HG02642 (cell line): ENCODE data around the gene PPP1R36.
"Not testable (repeated sequence)": the region's sequence is repeated elsewhere in the genome, so short reads cannot be mapped to it uniquely, and the experiment has no call there.

Experiments used
- ATAC-seq: cut with Tn5 transposase; IDR thresholded peaks from one replicate; pipeline ENCODE4 v1.9.1; 2021; ENCODE audit warnings: mild to moderate bottlenecking; ENCODE audit not compliant: unreplicated experiment, poor library complexity

Gene PPP1R36

DNA sequence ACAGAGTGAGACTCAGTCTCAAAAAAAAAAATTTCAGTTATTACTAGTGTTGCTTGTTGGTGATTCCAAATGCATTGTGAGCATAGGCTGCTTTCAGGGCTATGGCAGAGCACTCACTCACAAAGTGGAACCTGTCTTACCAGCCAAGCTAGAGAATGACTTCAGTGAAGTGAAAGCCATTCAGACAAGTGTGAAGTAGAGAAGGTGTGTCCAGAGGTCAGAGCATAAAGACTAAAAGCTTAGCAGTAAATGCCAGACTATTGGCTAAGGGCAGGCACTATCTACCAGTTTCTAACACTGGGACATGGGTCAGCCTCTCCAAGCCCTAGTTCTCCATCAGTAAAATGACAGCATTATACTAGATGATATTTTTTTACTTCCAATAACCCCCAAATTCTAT, 12.7 kb downstream of the PPP1R36 start:
- no peak for ATAC-seq

GRCh38 chr14:64563696-64564095, 13.9 kb downstream of the PPP1R36 start:
- ATAC-seq = no peak

- no peak for ATAC-seq
Measured at GRCh38 chr14:64566651-64567122, 16.9 kb downstream of the PPP1R36 start.

DNA sequence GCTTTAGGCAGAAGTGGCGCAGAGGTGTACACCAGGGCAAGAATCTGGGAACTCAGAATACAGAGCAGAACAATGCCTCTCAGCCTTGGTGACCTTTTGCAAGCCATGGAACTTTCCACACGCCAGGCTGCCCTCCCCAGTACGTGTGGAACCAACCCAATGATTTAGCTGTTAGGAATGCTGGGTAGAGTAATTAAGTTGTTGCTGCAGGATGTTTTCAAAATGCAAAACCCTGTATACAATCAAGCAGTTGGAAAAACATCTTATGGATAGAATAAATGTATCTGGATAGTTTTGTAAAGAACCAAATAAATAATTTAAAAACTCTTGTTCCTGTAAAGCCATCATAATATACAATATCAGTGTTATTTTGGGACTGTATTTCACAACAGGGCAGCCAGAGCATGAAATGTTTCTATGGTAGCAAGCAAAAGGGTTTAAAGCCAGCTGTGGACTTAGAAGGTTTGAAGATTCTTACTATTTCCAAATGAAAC, 19.4 kb downstream of the PPP1R36 start:
- ATAC-seq = no peak

DNA sequence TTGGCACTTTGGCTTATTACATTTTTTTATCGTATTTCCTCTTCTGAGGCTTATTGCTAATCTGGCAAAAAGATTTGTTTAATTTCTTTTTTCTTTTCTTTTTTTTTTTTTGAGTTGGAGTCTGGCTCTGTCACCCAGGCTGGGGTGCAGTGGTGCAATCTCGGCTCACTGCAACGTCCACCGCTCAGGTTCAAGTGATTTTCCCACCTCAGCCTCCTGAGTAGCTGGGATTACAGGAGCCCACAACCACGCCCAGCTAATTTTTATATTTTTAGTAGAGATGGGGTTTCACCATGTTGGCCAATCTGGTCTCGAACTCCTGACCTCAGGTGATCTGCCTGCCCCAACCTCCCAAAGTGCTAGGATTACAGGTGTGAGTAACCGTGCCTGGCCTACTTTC, 19.9 kb downstream of the PPP1R36 start:
- not testable (repeated sequence) for ATAC-seq

GRCh38 chr14:64572386-64573104, 22.8 kb downstream of the PPP1R36 start:
- no peak for ATAC-seq

- no peak for ATAC-seq
Measured at GRCh38 chr14:64573109-64573508, 23.3 kb downstream of the PPP1R36 start.

DNA sequence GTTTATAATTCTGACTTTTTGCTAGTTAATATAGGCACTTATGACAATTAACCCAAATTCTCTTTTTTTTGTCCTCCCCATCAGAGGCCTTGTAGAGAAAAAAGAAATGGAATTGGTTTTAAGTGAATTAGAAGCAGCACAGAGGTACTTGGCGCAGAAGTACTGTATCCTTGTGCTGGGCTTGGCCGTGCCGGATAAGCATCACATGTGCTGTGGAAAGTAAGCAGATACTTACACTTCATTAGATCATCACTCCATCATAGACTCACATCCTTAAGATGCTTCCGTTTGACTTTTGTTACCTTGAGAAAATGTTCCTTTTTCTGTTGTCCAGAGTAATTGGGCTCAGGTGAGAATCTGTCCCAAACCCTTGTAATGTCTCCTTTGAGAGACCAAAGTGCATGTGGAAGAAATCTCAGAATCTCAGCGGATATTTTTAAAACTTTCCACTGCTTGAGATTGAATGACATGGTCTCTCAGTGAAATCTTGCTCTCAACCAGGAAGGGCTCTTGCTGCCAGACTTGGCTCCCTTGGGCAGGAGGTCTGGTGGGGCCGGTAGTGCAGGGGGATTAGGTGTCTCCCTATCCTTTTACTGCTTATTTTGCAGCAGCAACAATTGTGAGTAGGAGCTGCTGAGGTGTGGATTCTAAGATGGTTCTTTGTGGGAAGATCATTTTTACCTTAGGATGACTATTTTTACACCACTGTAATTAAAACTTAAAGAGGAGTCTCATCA, 24.8 kb downstream of the PPP1R36 start:
- ATAC-seq = no peak

GRCh38 chr14:64577211-64577610, 27.4 kb downstream of the PPP1R36 start:
- ATAC-seq = no peak

DNA sequence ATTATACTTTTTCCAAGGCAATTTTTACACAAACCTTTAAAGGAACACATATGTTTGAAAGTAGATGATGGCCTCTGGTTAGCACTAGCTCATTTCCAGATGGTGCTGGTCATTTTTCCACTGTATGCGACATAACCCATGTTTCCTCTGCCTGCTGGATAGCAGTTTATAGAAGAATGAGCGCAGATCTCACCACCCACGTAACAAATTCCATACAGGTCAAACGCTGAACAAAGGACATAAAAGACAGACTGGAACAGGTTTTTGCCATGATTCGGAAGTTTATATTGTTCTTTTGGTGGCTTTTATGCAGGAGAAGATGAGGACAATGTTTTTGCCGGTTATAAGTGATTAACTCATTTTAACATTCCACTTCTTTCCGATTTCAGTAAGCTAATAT, 30.7 kb downstream of the PPP1R36 start:
- ATAC-seq = no peak

GRCh38 chr14:64581363-64581762, 31.6 kb downstream of the PPP1R36 start:
- ATAC-seq = no peak

- ATAC-seq = no peak
Measured at GRCh38 chr14:64581817-64582216, 32.1 kb downstream of the PPP1R36 start.

DNA sequence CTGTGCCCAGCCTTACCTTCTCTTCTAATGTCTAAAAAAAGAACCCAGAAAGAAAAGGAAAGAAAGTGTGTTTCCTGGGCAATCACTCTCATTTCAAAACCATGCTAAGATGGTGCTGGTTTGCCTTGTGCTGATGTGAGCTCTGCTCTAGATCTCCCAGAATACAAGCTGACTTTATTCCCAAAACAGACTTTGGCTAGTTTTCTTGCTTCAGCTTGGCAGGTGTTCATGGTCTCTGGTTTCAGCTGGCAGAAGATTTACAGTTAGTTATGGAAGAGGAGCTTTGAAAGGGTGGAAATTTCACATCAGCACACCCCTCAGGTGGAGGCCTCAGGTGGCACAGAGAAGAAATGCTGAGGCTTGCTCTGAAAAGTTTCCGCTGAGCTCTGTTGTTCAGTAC, 34.4 kb downstream of the PPP1R36 start:
- ATAC-seq = no peak

DNA sequence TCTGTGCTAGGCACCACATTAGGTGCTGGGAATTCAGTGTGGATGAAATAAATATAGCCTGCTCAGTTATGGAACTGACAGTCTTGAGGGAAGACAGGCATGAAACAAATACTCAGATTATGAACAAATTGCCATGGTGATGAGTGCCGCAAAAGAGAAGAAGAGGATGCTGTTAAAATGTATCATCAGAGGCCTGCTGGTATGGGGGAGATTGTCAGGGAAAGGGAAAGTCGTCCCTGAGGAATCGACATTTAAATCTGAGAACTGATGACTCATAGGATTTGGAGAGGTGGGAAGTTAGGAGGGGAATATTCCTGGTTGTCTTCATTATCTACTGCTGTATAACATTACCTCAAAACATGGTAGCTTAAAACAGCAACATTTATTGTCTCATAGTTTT, 42.0 kb downstream of the PPP1R36 start:
- no peak for ATAC-seq

- no peak for ATAC-seq
Measured at GRCh38 chr14:64594438-64594837, 44.7 kb downstream of the PPP1R36 start.

DNA sequence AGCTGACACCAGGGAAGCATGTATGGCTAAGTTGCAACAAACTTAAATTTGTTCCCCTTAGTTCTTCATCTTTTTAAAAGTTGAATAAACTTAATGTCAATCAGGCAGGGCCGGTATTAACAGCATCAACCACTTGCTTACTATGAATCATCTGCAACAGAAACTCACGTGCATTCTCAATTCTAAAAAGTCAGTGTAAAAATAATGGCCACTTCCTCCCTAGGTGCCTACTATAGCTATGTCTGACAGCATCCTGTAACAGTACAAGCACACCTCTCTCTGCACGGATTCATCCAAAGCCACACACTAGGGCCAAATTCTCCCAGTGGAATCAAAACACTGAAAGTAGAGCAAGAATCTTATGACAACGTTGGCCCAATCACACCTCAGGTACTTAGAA, 48.6 kb downstream of the PPP1R36 start:
- ATAC-seq = no peak

DNA sequence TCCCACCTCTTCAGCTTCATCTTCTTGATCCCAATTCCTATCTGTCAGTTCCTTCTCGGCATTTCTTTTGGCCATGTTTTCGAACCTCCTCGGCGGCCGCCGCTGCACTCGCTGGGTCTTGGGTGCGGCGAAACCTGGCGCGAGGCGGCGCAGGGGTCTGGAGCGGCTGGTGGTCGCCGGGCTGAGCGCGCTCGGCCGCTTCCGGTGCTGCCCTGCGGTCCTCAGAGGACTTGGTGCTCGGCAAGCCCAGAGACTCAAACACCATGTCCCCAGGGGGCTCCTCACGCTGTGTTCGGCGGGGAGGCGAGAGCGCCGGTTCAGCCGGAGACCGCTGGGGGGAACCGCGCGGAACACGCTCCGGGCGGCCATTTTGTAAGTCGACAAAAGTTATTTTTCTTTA, 51.8 kb downstream of the PPP1R36 start:
- ATAC-seq = no peak

DNA sequence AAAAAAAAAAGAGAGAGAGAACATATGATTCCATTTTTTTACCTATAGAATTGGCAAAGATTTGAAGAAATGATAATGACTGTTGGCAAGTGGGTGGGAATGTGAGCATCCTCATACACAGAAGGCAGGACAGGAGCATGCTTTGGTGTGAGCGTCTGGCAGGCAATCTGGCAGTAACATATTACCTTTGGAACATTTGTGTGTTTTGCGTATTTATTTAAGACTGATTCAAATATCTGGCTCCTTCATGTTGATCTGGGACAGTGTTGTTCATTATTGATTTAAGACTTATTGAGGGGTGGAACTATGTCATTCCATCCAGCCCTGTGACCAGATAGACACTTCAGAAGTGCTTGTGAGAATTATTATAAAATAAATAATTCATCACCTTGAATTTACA, 53.1 kb downstream of the PPP1R36 start:
- ATAC-seq = no peak

DNA sequence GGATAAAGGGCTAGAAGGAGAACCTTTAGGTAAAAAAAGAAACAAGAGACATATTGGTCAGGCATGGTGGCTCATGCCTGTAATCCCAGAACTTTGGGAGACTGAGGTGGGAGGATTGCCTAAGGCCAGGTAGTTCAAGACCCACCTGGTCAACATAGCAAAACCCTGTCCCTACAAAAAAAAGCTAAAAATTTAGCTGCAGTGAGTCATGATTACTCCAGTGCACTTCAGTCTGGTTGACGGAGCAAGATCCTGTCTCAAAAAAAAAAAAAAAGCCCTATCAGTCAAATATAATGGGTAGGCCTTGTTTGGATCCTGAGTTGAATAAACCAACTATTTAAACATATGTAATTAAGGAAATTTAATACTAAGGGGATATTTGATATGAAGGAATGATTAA, 54.2 kb downstream of the PPP1R36 start:
- ATAC-seq = no peak

DNA sequence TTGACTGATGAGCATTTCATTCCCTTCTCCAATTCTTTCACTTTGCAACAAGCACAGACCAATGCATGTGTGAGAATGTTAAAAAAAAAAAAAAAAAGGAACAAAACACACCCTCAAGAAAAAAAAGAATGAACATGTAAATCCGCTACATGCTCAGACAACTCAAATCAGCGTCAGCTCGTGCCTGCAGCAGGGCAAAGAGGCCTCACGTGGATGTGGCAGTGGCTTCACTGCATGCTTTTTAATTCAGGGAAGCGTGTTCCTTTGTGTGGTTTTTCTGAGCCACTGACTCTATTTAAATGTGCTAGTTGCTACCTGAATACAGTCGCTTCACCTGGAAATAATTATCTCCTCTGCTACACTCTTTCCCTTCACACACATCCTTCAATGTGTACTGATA, 55.1 kb downstream of the PPP1R36 start:
- no peak for ATAC-seq

DNA sequence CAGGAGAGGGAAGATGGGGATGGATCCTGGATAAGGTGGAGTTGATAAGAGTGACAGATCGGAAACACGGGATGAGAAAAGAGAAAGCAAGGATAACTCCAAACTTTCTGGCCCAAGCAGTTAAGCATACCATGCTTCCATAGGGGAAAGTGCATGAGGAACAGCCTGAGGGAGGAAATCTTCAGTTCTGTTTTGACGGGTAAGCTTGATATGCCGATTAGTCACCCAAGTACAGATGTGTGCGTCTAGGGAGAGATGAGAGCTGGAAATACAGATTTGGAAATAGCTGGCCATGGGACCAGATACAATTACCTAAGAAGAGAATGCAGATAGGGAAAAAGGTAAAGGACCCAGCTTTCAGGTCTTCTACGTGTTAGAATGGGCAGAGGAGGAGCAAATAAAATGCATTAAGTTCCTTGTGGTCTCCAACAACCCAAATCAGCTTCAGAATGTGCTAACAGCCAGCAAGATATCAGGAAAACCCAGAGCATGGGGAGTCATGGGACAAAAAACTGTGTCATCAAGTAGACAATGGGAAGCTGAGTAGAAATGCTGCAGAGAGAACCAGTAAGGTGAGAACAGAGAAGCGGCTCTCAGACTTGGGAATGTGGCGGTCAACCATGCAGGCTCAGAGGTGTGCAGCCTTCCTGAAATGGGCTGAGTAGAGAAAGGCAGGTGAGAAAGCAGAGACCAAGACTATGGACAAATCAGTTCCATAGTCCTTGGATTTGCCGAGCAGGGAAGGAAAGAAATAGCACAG, 56.3 kb downstream of the PPP1R36 start:
- ATAC-seq = no peak
